Measurements from ENCODE around the gene IFT25. TPM values are rescaled to one million over a fixed set of nuclear protein-coding genes. Genes with fewer than 3 reads are reported as not detected.
A peak's percentile ranks its signal among the peaks of the same experiment; 100 is the strongest.

The IFT25 gene
- total RNA-seq, 1 donor from 2014 or later = 24.4 TPM

GRCh38 chr1:53929246-53929960 is 16.1 kb downstream of the IFT25 start:
- no peak for DNase-seq (ENCODE audit: low spot score)

GRCh38 chr1:53927376-53927881 is 18.1 kb downstream of the IFT25 start:
- no peak for DNase-seq (ENCODE audit: low spot score)

GRCh38 chr1:53919675-53920066 is 25.8 kb downstream of the IFT25 start:
- no peak for DNase-seq (ENCODE audit: low spot score)

DNA sequence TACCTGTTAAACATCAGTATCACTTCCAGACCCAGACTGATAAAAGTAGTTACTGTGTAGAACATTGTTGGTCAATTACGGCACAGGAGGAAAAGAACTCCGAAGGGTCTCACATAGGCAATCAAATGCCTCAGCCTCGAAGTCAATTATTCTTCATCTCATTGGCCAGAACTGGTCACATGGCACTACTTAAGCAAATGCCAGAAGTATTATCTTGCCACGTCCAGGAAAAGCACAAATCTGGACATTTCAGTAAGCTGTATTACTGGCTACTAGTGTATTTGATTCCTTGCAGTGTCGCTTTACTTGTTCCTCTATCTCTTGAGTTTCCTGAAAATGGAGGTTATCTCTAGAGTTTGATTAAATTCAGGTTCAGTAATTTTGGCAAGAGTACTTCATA is 27.2 kb downstream of the IFT25 start:
- DNase-seq (ENCODE audit: low spot score) = no peak

DNA sequence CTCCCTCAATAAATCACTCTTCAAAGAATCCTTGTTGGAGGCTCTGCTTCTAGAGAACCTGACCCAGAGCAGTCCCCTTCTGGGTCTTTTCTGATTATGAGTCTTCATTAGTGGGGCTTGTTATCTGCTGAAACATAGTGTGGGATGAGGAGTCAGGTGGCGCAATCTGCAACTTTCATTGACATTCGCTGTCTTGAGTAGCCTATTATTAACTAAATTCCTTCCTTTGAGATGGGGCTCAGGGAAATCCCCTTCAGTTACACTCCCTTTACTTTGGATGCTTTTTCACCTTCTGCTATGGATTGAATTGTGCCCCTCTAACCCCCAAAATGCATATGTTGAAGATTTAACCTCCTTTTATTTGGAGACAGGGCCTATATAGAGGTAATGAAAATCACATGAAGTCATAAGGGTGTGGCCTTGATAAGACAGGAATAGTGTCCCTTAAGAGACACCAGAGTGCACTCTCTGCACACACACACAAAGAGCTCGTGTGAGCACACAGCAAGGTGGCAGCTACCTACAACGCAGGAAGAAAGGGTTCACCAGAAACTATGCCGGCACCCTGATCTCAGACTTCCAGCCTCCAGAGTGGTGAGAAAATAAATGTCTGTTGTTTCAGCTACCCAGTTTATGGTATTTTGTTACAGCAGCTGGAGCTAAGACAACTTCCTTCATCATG is 32.0 kb downstream of the IFT25 start:
- DNase-seq (ENCODE audit: low spot score) = no peak

DNA sequence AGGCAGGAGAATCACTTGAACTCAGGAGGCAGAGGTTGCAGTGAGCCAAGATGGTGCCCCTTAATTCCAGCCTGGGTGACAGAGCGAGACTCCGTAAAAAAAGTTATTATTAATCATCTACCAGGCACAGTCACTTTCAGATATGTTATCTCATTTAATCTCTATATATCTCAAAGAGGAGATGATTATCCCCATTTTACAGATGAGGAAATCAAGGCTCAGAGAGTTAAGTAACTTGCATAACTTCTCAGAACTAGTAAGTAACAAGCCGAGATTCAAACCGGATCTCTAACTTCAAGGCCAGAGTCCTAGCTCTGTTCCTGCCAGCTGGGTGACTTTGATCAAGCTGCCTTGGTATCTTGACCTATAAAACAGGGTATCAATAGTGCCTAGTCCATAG is 34.1 kb downstream of the IFT25 start:
- DNase-seq (ENCODE audit: low spot score) = no peak

- peak; percentile 25 for DNase-seq (ENCODE audit: low spot score)
Observed at GRCh38 chr1:53909946-53910345, 35.6 kb downstream of the IFT25 start.

DNA sequence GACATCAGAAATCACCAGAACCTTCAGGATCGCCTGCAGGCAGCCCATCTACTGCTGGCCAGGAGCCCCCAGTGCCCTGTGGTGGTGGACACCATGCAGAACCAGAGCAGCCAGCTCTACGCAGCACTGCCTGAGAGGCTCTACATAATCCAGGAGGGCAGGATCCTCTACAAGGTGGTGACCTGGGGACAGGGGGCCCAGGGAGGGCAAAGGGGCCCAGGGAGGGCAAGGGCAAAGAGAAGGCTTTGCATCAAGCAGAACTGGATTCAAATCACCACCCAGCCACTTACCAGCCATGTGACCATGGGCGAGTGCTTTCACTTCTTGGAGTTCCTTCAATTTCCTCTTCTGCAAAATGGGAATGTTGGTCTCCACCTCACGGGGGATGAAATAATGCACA is 39.4 kb downstream of the IFT25 start:
- DNase-seq (ENCODE audit: low spot score) = no peak

- DNase-seq (ENCODE audit: low spot score) = no peak
Observed at GRCh38 chr1:53905509-53905908, 40.0 kb downstream of the IFT25 start.

GRCh38 chr1:53902235-53903138 is 43.0 kb downstream of the IFT25 start:
- DNase-seq (ENCODE audit: low spot score) = no peak

DNA sequence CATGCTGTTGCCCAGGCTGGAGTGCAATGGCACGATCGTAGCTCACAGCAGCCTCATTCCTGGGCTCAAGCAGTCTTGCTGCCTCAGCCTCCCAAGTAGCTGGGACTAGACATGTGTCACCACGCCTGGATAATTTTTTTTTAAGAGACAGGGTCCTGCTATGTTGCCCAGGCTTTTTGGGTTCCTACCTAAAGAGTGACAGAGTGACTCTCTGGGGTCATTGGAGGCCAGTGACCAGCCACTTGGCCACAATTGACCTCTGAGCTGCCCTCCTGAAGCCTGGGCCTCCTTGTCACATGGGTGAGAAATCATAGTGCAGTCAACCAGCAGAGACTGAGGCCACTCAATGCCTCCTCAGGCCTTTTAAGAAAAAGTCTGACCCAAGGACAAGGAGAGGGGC is 45.8 kb downstream of the IFT25 start:
- no peak for DNase-seq (ENCODE audit: low spot score)

GRCh38 chr1:53899206-53899628 is 46.3 kb downstream of the IFT25 start:
- DNase-seq (ENCODE audit: low spot score) = peak; percentile 56

- DNase-seq (ENCODE audit: low spot score) = peak; percentile 43
Observed at GRCh38 chr1:53896635-53897229, 48.8 kb downstream of the IFT25 start.

DNA sequence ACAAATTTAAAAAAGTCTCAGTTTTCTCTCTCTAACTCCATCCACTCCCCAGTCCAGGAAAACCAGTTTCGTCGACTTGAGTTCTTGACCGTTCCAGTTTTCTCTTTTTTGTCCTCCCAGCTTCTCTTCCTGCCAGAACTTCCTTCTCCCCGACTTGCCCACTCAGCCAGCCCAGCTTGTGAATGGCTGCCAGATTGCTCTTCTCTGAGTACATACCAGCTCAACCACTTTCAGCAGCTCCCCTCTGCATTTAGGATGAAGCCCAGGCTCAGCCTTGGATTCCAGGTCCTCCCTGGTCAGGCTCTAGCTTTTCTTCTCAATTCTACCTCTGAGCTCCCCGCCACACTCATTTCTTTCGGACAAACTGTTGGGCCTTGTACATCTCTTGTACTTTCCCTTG is 50.1 kb downstream of the IFT25 start:
- peak; percentile 22 for DNase-seq (ENCODE audit: low spot score)

GRCh38 chr1:53894644-53895043 is 50.9 kb downstream of the IFT25 start:
- DNase-seq (ENCODE audit: low spot score) = no peak

- peak; percentile 53 for DNase-seq (ENCODE audit: low spot score)
Observed at GRCh38 chr1:53893999-53894636, 51.4 kb downstream of the IFT25 start, which contains the start of gene DIO1. DIO1 (plus strand) TSS chr1:53894187; CDS start chr1:53894211, 24 bp downstream.

- DNase-seq (ENCODE audit: low spot score) = no peak
Observed at GRCh38 chr1:53892911-53893310, 52.6 kb downstream of the IFT25 start.

- no peak for DNase-seq (ENCODE audit: low spot score)
Observed at GRCh38 chr1:53891678-53892077, 53.8 kb downstream of the IFT25 start.

GRCh38 chr1:53891018-53891417 is 54.5 kb downstream of the IFT25 start:
- DNase-seq (ENCODE audit: low spot score) = no peak

DNA sequence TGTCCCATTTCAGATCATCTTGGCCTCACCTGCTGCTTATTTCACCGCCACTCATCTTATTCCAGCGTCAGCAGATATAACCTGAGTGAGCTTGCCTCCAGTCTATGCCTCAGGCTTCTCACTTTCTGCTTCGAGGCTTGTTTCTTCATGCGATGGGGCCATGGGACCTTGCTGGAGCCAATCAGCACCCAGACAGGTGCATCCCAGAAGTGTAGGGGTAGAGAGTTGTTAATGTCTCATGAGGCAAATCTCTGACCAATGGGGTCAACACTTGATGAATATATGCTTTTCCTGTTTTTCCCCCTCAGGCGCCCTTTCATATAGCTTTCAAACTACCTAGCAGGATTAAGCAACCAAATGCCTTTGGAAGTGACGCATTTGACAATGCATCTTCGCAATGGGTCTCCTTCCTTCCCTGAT is 55.0 kb downstream of the IFT25 start:
- no peak for DNase-seq (ENCODE audit: low spot score)

Data from mucosa of gallbladder (tissue), 1 donor.